22Rv1 (cell line): ENCODE data around the gene GADD45GIP1.

Experiments
- H3K27ac ChIP-seq: fragments of 450-650 bp; 2 replicates; pipeline ENCODE4 v1.5.1; 2017
- ZFX ChIP-seq: fragments of 450-650 bp; IDR thresholded peaks from 2 replicates; pipeline ENCODE4 v1.6.1; 2017; ENCODE audit warnings: antibody characterized with exemption, borderline replicate concordance
- TF ChIP-seq, protein P1 (sequence below): fragments of 450-650 bp; IDR thresholded peaks from 2 replicates; pipeline ENCODE4 v1.5.1; 2017; ENCODE audit warnings: mild to moderate bottlenecking

The GADD45GIP1 gene

DNA sequence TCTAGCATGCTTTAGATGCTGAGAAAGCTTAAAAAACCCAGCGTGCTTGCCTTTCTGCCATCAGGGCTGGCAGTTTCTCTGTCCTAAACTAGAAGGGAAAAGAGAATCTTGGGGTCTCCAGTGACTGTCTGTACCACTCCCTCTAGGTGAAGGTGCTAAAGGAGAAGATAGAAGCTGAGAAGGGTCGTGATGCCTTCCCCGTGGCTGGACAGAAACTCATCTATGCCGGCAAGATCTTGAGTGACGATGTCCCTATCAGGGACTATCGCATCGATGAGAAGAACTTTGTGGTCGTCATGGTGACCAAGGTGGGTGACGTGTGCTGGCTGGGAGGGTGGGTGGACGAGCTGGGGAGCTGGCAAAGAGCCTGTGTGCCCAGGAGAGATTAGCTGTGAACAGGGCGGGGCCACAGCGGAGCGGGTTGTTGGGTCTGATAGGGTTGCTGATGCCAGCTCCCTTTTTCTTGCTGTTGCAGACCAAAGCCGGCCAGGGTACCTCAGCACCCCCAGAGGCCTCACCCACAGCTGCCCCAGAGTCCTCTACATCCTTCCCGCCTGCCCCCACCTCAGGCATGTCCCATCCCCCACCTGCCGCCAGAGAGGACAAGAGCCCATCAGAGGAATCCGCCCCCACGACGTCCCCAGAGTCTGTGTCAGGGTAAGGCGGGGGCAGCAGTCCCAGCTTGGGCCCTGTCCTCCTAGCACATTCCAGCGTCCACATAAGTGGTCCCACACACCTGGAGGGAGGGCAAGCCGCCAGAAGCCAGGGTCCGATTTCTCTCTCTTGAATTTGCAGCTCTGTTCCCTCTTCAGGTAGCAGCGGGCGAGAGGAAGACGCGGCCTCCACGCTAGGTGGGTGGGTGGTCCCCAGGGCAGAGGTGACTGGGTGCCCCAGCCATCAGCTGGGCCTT is 9.1 kb downstream of the GADD45GIP1 start:
- TF ChIP-seq, protein P1, sequence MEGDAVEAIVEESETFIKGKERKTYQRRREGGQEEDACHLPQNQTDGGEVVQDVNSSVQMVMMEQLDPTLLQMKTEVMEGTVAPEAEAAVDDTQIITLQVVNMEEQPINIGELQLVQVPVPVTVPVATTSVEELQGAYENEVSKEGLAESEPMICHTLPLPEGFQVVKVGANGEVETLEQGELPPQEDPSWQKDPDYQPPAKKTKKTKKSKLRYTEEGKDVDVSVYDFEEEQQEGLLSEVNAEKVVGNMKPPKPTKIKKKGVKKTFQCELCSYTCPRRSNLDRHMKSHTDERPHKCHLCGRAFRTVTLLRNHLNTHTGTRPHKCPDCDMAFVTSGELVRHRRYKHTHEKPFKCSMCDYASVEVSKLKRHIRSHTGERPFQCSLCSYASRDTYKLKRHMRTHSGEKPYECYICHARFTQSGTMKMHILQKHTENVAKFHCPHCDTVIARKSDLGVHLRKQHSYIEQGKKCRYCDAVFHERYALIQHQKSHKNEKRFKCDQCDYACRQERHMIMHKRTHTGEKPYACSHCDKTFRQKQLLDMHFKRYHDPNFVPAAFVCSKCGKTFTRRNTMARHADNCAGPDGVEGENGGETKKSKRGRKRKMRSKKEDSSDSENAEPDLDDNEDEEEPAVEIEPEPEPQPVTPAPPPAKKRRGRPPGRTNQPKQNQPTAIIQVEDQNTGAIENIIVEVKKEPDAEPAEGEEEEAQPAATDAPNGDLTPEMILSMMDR = no peak
- TF ChIP-seq ZFX = no peak
- peak overlapping the region; percentile 93; the same call in 1 of the 2 replicates for H3K27ac ChIP-seq

DNA sequence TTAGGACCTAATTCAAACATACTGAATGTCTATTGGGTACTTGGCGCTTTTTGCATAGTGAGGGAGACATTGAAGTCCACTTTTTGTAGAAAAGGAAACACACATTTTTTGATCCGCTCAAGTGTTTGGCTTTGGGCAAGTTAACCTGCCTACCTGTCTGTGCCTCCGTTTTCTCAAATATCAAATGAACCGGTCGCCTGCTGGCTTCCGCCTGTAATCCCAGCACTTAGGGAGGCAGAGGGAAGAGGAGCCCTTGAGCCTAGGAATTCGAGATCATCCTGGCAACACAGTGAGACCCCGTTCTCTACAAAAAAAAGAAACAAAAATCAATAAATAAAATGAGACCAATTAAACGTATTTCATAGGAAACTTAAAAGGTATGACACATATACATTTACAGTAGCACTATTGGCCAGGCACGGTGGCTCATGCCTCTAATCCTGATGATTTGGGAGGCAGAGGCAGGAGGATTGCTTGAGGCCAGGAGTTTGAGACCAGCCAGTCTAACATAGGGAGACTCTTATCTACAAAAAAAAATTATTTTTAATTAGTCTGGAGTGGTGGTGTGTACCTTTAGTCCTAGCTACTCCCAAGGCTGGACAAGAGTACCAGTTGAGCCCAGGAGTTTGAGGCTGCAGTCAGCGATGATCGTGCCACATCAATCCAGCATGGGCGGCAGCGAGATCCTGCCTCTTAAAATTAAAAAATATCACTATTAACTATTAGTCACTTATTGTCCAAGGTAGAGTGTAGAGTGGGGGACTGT is 10.1 kb downstream of the GADD45GIP1 start:
- TF ChIP-seq, protein P1 = no peak
- TF ChIP-seq ZFX = no peak
- H3K27ac ChIP-seq = peak overlapping the region; percentile 93

DNA sequence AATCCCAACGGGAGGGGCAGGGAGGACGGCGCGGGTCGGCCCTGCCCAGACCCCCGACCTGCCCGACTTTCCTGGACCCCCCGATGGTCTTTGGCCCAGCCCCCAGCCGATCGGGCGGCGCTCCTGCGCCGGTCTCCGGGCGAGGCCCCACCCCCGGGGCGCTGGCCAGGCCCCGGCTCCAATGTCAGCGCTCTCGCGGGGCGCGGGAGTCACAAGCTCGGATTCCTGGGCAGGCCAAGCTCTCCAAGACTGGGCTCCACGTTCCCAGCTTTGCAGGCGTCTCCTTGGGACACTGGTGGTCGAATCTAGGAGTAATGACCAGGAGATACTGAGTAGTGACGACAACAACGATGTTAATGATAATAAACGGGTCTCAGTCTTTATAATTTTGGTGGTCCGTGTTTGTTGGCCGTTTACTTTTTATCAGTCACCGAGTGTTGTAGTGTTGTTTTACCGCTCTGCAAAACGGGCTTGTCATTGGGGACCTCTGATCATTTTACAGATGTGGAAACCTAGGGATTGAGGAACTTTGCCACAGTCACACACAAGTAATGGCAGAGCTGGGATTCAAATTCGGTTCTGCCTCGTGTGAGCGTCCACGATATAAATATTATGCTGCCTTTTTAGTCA is 10.8 kb downstream of the GADD45GIP1 start:
- TF ChIP-seq ZFX = no peak
- TF ChIP-seq, protein P1 = no peak
- peak overlapping the region; percentile 93 for H3K27ac ChIP-seq

DNA sequence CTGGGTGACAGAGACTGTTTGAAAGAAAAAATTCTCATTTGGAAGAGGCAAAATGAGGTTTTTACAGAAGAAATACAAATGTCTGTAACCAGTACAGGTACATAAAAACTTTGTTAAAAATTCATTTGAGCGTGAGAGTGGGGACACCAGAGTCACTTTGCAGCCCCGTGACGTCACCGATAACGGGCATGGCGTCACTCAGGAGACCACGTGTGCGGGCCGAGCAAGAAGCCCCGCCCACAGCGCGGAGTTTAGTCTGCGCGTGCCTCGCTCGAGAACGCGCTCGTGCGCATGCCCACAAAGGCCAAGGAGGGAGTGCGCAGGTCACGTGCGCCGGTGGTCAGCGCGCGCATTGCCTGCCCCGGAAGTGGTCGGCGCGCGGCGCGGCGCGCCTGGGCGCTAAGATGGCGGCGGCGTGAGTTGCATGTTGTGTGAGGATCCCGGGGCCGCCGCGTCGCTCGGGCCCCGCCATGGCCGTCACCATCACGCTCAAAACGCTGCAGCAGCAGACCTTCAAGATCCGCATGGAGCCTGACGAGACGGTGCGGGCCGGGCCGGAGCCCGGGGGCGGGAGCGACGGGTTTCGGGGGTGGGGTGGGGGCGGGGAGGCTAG is 11.4 kb downstream of the GADD45GIP1 start, which contains the start of gene RAD23A:
TSS of gene RAD23A (plus strand) at position 384 of the 613 bp plus-strand sequence. CDS start at position 471, 87 bp downstream.
- TF ChIP-seq, protein P1 = no peak
- peak within 1 kb of the TSS; percentile 93 for H3K27ac ChIP-seq

DNA sequence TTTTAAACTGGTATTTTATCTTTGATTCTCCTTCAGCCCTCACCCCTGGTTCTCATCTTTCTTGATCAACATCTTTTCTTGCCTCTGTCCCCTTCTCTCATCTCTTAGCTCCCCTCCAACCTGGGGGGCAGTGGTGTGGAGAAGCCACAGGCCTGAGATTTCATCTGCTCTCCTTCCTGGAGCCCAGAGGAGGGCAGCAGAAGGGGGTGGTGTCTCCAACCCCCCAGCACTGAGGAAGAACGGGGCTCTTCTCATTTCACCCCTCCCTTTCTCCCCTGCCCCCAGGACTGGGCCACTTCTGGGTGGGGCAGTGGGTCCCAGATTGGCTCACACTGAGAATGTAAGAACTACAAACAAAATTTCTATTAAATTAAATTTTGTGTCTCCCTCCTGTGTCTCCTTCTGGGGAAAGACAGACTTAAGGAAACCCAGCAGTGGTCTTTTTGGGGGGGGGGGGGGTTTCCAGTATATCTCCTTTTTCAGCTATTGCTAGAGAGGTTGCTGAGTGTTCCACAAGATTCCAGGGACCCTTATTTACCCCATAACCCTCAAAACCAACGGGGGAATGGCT is 12.8 kb downstream of the GADD45GIP1 start:
- H3K27ac ChIP-seq = peak overlapping the region; percentile 93

DNA sequence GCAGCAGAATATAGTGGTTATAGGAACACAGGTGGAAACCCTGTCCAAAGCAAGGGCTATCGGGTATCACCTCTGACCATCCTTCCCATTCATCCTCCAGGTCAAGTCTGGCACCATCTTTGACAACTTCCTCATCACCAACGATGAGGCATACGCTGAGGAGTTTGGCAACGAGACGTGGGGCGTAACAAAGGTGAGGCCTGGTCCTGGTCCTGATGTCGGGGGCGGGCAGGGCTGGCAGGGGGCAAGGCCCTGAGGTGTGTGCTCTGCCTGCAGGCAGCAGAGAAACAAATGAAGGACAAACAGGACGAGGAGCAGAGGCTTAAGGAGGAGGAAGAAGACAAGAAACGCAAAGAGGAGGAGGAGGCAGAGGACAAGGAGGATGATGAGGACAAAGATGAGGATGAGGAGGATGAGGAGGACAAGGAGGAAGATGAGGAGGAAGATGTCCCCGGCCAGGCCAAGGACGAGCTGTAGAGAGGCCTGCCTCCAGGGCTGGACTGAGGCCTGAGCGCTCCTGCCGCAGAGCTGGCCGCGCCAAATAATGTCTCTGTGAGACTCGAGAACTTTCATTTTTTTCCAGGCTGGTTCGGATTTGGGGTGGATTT is 13.5 kb downstream of the GADD45GIP1 start:
- peak overlapping the region; percentile 93 for H3K27ac ChIP-seq
- no peak for TF ChIP-seq ZFX

More for the DNA sequence above, 12.8 kb downstream of the GADD45GIP1 start:
- TF ChIP-seq, protein P1 = no peak
- no peak for TF ChIP-seq ZFX
